OCI-LY3 (cell line): ENCODE measurements around the gene ZNF808.
"Not testable (repeated sequence)": the region's sequence is repeated elsewhere in the genome, so short reads cannot be mapped to it uniquely, and the experiment has no call there.

Experiments used
- H2AFZ ChIP-seq: fragments of 200-600, 300-600 bp; shearing (Covaris generic); 2 replicates; pipeline ENCODE4 v1.6.0; 2014; ENCODE audit warnings: antibody characterized with exemption, low read depth, low read length
- H3K27ac ChIP-seq: fragments of 200-600, 300-600 bp; sonication (generic); 2 replicates; pipeline ENCODE4 v1.5.1; 2014; ENCODE audit warnings: mild to moderate bottlenecking, low read length, moderate library complexity, mixed read lengths
- H3K27me3 ChIP-seq: fragments of 200-600, 300-600 bp; sonication (generic); 2 replicates; pipeline ENCODE4 v1.6.1; 2014; ENCODE audit warnings: low read depth, low read length, mixed read lengths
- H3K36me3 ChIP-seq: fragments of 200-600, 300-600 bp; sonication (generic); replicated peaks from 2 replicates; pipeline ENCODE3; 2014; ENCODE audit warnings: low read depth, low read length, mixed read lengths
- H3K4me1 ChIP-seq: fragments of 300-600, 200-600 bp; sonication (generic); 2 replicates; pipeline ENCODE4 v1.6.1; 2014; ENCODE audit warnings: low read length, mixed read lengths
- H3K4me2 ChIP-seq: fragments of 200-600, 300-600 bp; sonication (generic); 2 replicates; pipeline ENCODE4 v1.6.1; 2014; ENCODE audit warnings: low read length, mixed read lengths
- H3K4me3 ChIP-seq: fragments of 300-600, 200-600 bp; sonication (generic); 2 replicates; pipeline ENCODE4 v1.5.1; 2014; ENCODE audit warnings: antibody characterized with exemption, mild to moderate bottlenecking, low read length, moderate library complexity
- H3K79me2 ChIP-seq: fragments of 300-600, 200-600 bp; shearing (Covaris generic); 2 replicates; pipeline ENCODE4 v1.6.1; 2014; ENCODE audit warnings: mild to moderate bottlenecking, low read length, mixed read lengths
- H3K9ac ChIP-seq: fragments of 300-600, 200-600 bp; shearing (Covaris generic); 2 replicates; pipeline ENCODE4 v1.6.0; 2014; ENCODE audit warnings: mild to moderate bottlenecking, low read length, moderate library complexity
- H3K9me3 ChIP-seq: fragments of 200-600, 300-600 bp; shearing (Covaris generic); 2 replicates; pipeline ENCODE4 v1.6.1; 2014; ENCODE audit warnings: low read length, mixed read lengths; ENCODE audit not compliant: insufficient read depth
- H4K20me1 ChIP-seq: fragments of 200-600, 300-600 bp; sonication (generic); 2 replicates; pipeline ENCODE4 v1.6.1; 2016; ENCODE audit warnings: low read length, mixed read lengths; ENCODE audit not compliant: insufficient read depth
- CTCF ChIP-seq: fragments of 200-600, 300-600 bp; sonication (generic); IDR thresholded peaks from 2 replicates; pipeline ENCODE4 v1.5.1; 2014; ENCODE audit warnings: antibody characterized with exemption, low read length, low read depth
- EZH2phosphoT487 ChIP-seq: fragments of 200-600 bp; shearing (Covaris generic); IDR thresholded peaks from 2 replicates; pipeline ENCODE4 v1.6.1; 2018; ENCODE audit warnings: antibody characterized with exemption, mixed run types, low read depth

Gene ZNF808

GRCh38 chr19:52541608-52542007 lies 14.1 kb downstream of the ZNF808 start:
- Histone ChIP-seq H3K79me2 (no peaks in the 10 kb centered on the region), H3K4me3 (no peak overlapping the region), H3K9ac (no peak overlapping the region), H4K20me1 (no peaks in the 10 kb centered on the region), H3K4me1 (peaks cover 9% of the 10 kb centered on the region; the same call in 1 of the 2 replicates), H3K9me3 (no peaks in the 10 kb centered on the region), H3K4me2 (no peak overlapping the region), H3K27ac (no peak overlapping the region), H3K27me3 (no peaks in the 10 kb centered on the region), H3K36me3 (peaks cover 2% of the 10 kb centered on the region), H2AFZ (no peak overlapping the region)
- TF ChIP-seq EZH2phosphoT487 (no peak), CTCF (no peak)

- not testable (repeated sequence) for H3K79me2 ChIP-seq, H2AFZ ChIP-seq, H3K27ac ChIP-seq, H3K36me3 ChIP-seq, H3K4me2 ChIP-seq, H3K4me1 ChIP-seq, H4K20me1 ChIP-seq, H3K4me3 ChIP-seq, H3K9me3 ChIP-seq, H3K27me3 ChIP-seq, H3K9ac ChIP-seq
Observed at GRCh38 chr19:52542541-52542940, 15.1 kb downstream of the ZNF808 start.

- TF ChIP-seq CTCF (no peak), EZH2phosphoT487 (no peak)
- Histone ChIP-seq H3K27me3 (no peaks in the 10 kb centered on the region), H3K9me3 (0 out of 2 replicates have a peak, but pooled peaks cover under 1% of the 10 kb centered on the region), H4K20me1 (no peaks in the 10 kb centered on the region), H3K9ac (no peak overlapping the region), H3K36me3 (peaks cover 2% of the 10 kb centered on the region), H3K27ac (no peak overlapping the region), H2AFZ (no peak overlapping the region), H3K4me1 (peaks cover 9% of the 10 kb centered on the region; the same call in 1 of the 2 replicates), H3K4me2 (no peak overlapping the region), H3K79me2 (no peaks in the 10 kb centered on the region), H3K4me3 (no peak overlapping the region)
Observed at GRCh38 chr19:52542984-52543664, 15.7 kb downstream of the ZNF808 start.

- peaks cover 28% of the 10 kb centered on the region for H3K9me3 ChIP-seq
- H3K27ac ChIP-seq: no peak overlapping the region
- H3K79me2 ChIP-seq: no peaks in the 10 kb centered on the region
- no peak overlapping the region for H3K4me2 ChIP-seq
- TF ChIP-seq CTCF (no peak), EZH2phosphoT487 (no peak)
- H3K9ac ChIP-seq: no peak overlapping the region
- no peak overlapping the region for H2AFZ ChIP-seq
- H3K4me1 ChIP-seq: no peaks in the 10 kb centered on the region
- H3K36me3 ChIP-seq: peaks cover 25% of the 10 kb centered on the region
- no peak overlapping the region for H3K4me3 ChIP-seq
- no peaks in the 10 kb centered on the region for H4K20me1 ChIP-seq
- H3K27me3 ChIP-seq: no peaks in the 10 kb centered on the region
Observed at GRCh38 chr19:52554216-52554971, 26.9 kb downstream of the ZNF808 start.
